ENCODE results near the gene GFOD1. TPM values are rescaled to one million over a fixed set of nuclear protein-coding genes. Genes with fewer than 3 reads are reported as not detected.
A peak's percentile ranks its signal among the peaks of the same experiment; 100 is the strongest.

GFOD1 gene
- total RNA-seq, 1 experiment from 2014 or later, result 1.3 TPM

- Histone ChIP-seq H3K36me3 (no peaks in the 10 kb centered on the region), H3K27me3 (no peaks in the 10 kb centered on the region), H3K4me3 (no peak overlapping the region), H3K9me3 (no peaks in the 10 kb centered on the region)
- DNase-seq, result no peak
Observed at GRCh38 chr6:13495112-13495776, 7.8 kb upstream of the GFOD1 start.

- DNase-seq, result no peak
- no peaks in the 10 kb centered on the region for H3K27me3 ChIP-seq
- H3K4me3 ChIP-seq, result no peak overlapping the region
- H3K36me3 ChIP-seq, result no peaks in the 10 kb centered on the region
- H3K9me3 ChIP-seq, result no peaks in the 10 kb centered on the region
Observed at GRCh38 chr6:13494137-13494536, 6.7 kb upstream of the GFOD1 start.

- DNase-seq, result no peak
- Histone ChIP-seq H3K9me3 (no peaks in the 10 kb centered on the region), H3K27me3 (no peaks in the 10 kb centered on the region), H3K36me3 (no peaks in the 10 kb centered on the region), H3K4me3 (no peak overlapping the region)
Observed at GRCh38 chr6:13493147-13493546, 5.7 kb upstream of the GFOD1 start.

GRCh38 chr6:13492357-13492756 is 5.0 kb upstream of the GFOD1 start:
- H3K4me3 ChIP-seq, result no peak overlapping the region
- DNase-seq, result no peak
- no peaks in the 10 kb centered on the region for H3K9me3 ChIP-seq
- no peaks in the 10 kb centered on the region for H3K27me3 ChIP-seq
- H3K36me3 ChIP-seq, result no peaks in the 10 kb centered on the region

- H3K36me3 ChIP-seq, result no peaks in the 10 kb centered on the region
- no peak for DNase-seq
- no peaks in the 10 kb centered on the region for H3K9me3 ChIP-seq
- H3K4me3 ChIP-seq, result no peak overlapping the region
- H3K27me3 ChIP-seq, result peaks cover 3% of the 10 kb centered on the region; the same call in 1 of the 2 replicates
Observed at GRCh38 chr6:13491538-13491937, 4.1 kb upstream of the GFOD1 start.

- H3K36me3 ChIP-seq, result no peaks in the 10 kb centered on the region
- peaks cover 8% of the 10 kb centered on the region for H3K27me3 ChIP-seq
- no peaks in the 10 kb centered on the region for H3K9me3 ChIP-seq
- DNase-seq, result no peak
- H3K4me3 ChIP-seq, result no peak overlapping the region
Observed at GRCh38 chr6:13490402-13490801, 3.0 kb upstream of the GFOD1 start.

- Histone ChIP-seq H3K9me3 (no peaks in the 10 kb centered on the region), H3K36me3 (no peaks in the 10 kb centered on the region), H3K27me3 (peaks cover 9% of the 10 kb centered on the region), H3K4me3 (no peak overlapping the region)
- no peak for DNase-seq
Observed at GRCh38 chr6:13488896-13489237, 1.5 kb upstream of the GFOD1 start.

- no peak for DNase-seq
- no peaks in the 10 kb centered on the region for H3K9me3 ChIP-seq
- peak overlapping the region; percentile 58 for H3K4me3 ChIP-seq
- no peaks in the 10 kb centered on the region for H3K36me3 ChIP-seq
- H3K27me3 ChIP-seq, result peaks cover 9% of the 10 kb centered on the region
Observed at GRCh38 chr6:13488015-13488895, 855 bp upstream of the GFOD1 start.

GRCh38 chr6:13486679-13487121 is 700 bp downstream of the GFOD1 start:
- peak overlapping the region; percentile 58 for H3K4me3 ChIP-seq
- no peaks in the 10 kb centered on the region for H3K36me3 ChIP-seq
- DNase-seq, result peak; percentile 72

GRCh38 chr6:13485923-13486562 is 1.4 kb downstream of the GFOD1 start:
- peak; percentile 18 for DNase-seq
- Histone ChIP-seq H3K27me3 (peaks cover 9% of the 10 kb centered on the region), H3K9me3 (no peaks in the 10 kb centered on the region), H3K4me3 (peak overlapping the region; percentile 58), H3K36me3 (no peaks in the 10 kb centered on the region)

More at GRCh38 chr6:13486679-13487121, 700 bp downstream of the GFOD1 start:
- H3K27me3 ChIP-seq, result peaks cover 9% of the 10 kb centered on the region
- H3K9me3 ChIP-seq, result no peaks in the 10 kb centered on the region

GRCh38 chr6:13485303-13485702 is 2.1 kb downstream of the GFOD1 start:
- Histone ChIP-seq H3K9me3 (no peaks in the 10 kb centered on the region), H3K27me3 (peaks cover 9% of the 10 kb centered on the region), H3K4me3 (no peak overlapping the region), H3K36me3 (no peaks in the 10 kb centered on the region)
- no peak for DNase-seq

GRCh38 chr6:13484827-13485226 is 2.6 kb downstream of the GFOD1 start:
- H3K9me3 ChIP-seq, result no peaks in the 10 kb centered on the region
- peaks cover 9% of the 10 kb centered on the region for H3K27me3 ChIP-seq
- DNase-seq, result no peak
- H3K36me3 ChIP-seq, result no peaks in the 10 kb centered on the region
- no peak overlapping the region for H3K4me3 ChIP-seq

GRCh38 chr6:13484138-13484708 is 3.2 kb downstream of the GFOD1 start:
- no peak for DNase-seq
- no peaks in the 10 kb centered on the region for H3K36me3 ChIP-seq
- peaks cover 9% of the 10 kb centered on the region for H3K27me3 ChIP-seq
- H3K9me3 ChIP-seq, result no peaks in the 10 kb centered on the region
- H3K4me3 ChIP-seq, result no peak overlapping the region

GRCh38 chr6:13480631-13481501 is 6.5 kb downstream of the GFOD1 start:
- peak; percentile 47 for DNase-seq
- H3K27me3 ChIP-seq, result peaks cover 6% of the 10 kb centered on the region
- H3K4me3 ChIP-seq, result no peak overlapping the region
- H3K9me3 ChIP-seq, result no peaks in the 10 kb centered on the region; the same call in 1 of the 2 replicates
- no peaks in the 10 kb centered on the region for H3K36me3 ChIP-seq

- Histone ChIP-seq H3K4me3 (no peak overlapping the region), H3K9me3 (no peaks in the 10 kb centered on the region; the same call in 1 of the 2 replicates), H3K27me3 (no peaks in the 10 kb centered on the region; the same call in 1 of the 2 replicates), H3K36me3 (no peaks in the 10 kb centered on the region)
- DNase-seq, result no peak
Observed at GRCh38 chr6:13479971-13480434, 7.4 kb downstream of the GFOD1 start.

Measured in MG63 (cell line).